IMR-90 (cell line): Measurements from ENCODE around the gene WNT7B. TPM values are rescaled to one million over a fixed set of nuclear protein-coding genes. Genes with fewer than 3 reads are reported as not detected.

Experiments used
- ATAC-seq: fragments of 200-7000 bp; cut with Tn5 transposase; 2 replicates; pipeline ENCODE4 v1.9.1; 2020; ENCODE audit warnings: low read depth, mild to moderate bottlenecking, moderate library complexity
- BruUV-seq: library from RNA; stranded (reverse); fragments of 400-500 nt; replicated peaks from 2 replicates; lab custom pipeline; 2021; lab: Mats Ljungman, UMichigan
- CTCF ChIA-PET: fragments of 300-600 bp; formaldehyde crosslinking; extraction: SDS; loops from one replicate; lab custom pipeline; 2021; ENCODE audit warnings: antibody characterized with exemption; lab: Yijun Ruan, JAX
- POLR2A ChIA-PET: fragments of 300-600 bp; sonication (Branson Sonifier 250); formaldehyde crosslinking; loops from one replicate; lab custom pipeline; 2022; ENCODE audit warnings: antibody characterized with exemption; ENCODE audit not compliant: unreplicated experiment; lab: Charles Lee
- DNase-seq: peaks from one replicate; pipeline ENCODE4 v3.0.0; 2013
- H2AFZ ChIP-seq: replicated peaks from 2 replicates; pipeline ENCODE3; 2013; ENCODE audit warnings: low read length, mild to moderate bottlenecking; ENCODE audit not compliant: poor library complexity
- H2AK5ac ChIP-seq: 2 replicates; pipeline ENCODE4 v1.6.1; 2013; ENCODE audit warnings: low read depth, low read length, inconsistent platforms
- H2AK9ac ChIP-seq: replicated peaks from 2 replicates; pipeline ENCODE3; 2013; ENCODE audit warnings: mild to moderate bottlenecking, low read depth, low read length, moderate library complexity; ENCODE audit not compliant: poor library complexity
- H2BK120ac ChIP-seq: 2 replicates; pipeline ENCODE4 v1.6.1; 2013; ENCODE audit warnings: low read depth, low read length, inconsistent platforms
- H2BK15ac ChIP-seq: 3 replicates; pipeline ENCODE4 v1.6.1; 2013; ENCODE audit warnings: low read depth, low read length, inconsistent platforms
- H2BK20ac ChIP-seq: 2 replicates; pipeline ENCODE4 v1.6.1; 2013; ENCODE audit warnings: low read depth, mild to moderate bottlenecking, inconsistent platforms, low read length, moderate library complexity
- H2BK5ac ChIP-seq: 2 replicates; pipeline ENCODE4 v1.6.1; 2013; ENCODE audit warnings: mild to moderate bottlenecking, low read depth, low read length, inconsistent platforms; ENCODE audit not compliant: poor library complexity, severe bottlenecking
- H3K14ac ChIP-seq: replicated peaks from 2 replicates; pipeline ENCODE4 v1.6.1; 2013; ENCODE audit warnings: low read depth, low read length, inconsistent platforms
- H3K18ac ChIP-seq: 2 replicates; pipeline ENCODE4 v1.6.1; 2013; ENCODE audit warnings: low read depth, low read length, control low read depth
- H3K23ac ChIP-seq: 2 replicates; pipeline ENCODE4 v1.6.1; 2013; ENCODE audit warnings: low read depth, low read length, inconsistent platforms
- H3K27ac ChIP-seq: 2 replicates; pipeline ENCODE4 v1.5.1; 2013; ENCODE audit warnings: mild to moderate bottlenecking, control low read depth, low read length; ENCODE audit not compliant: insufficient read depth
- H3K27me3 ChIP-seq: 2 replicates; pipeline ENCODE4 v1.6.1; 2013; ENCODE audit warnings: low read length; ENCODE audit not compliant: control insufficient read depth, insufficient read depth
- H3K36me3 ChIP-seq: 2 replicates; pipeline ENCODE4 v1.6.1; 2013; ENCODE audit warnings: low read length, mixed read lengths; ENCODE audit not compliant: control insufficient read depth, insufficient read depth
- H3K4ac ChIP-seq: 2 replicates; pipeline ENCODE4 v1.6.1; 2013; ENCODE audit warnings: low read depth, low read length, inconsistent platforms
- H3K4me1 ChIP-seq: 2 replicates; pipeline ENCODE4 v1.6.1; 2013; ENCODE audit warnings: low read length, mixed read lengths; ENCODE audit not compliant: control insufficient read depth, insufficient read depth
- H3K4me2 ChIP-seq: 2 replicates; pipeline ENCODE4 v1.6.1; 2013; ENCODE audit warnings: low read depth, mild to moderate bottlenecking, control low read depth, low read length, moderate library complexity
- H3K4me3 ChIP-seq: 2 replicates; pipeline ENCODE4 v1.5.1; 2013; ENCODE audit warnings: low read depth, mild to moderate bottlenecking, control low read depth, low read length, moderate library complexity; ENCODE audit not compliant: insufficient read depth
- H3K56ac ChIP-seq: 2 replicates; pipeline ENCODE4 v1.6.1; 2013; ENCODE audit warnings: low read length, inconsistent platforms; ENCODE audit not compliant: insufficient read depth; ENCODE audit errors: extremely low read depth
- H3K79me1 ChIP-seq, 2 experiments: 2 replicates each; pipeline ENCODE4 v1.6.1; 2013; ENCODE audit warnings: low read length in 2 of 2, inconsistent platforms in 1 of 2, low read depth in 1 of 2
- H3K9ac ChIP-seq: 2 replicates; pipeline ENCODE4 v1.6.1; 2013; ENCODE audit warnings: low read depth, low read length, control low read depth
- H3K9me1 ChIP-seq: 2 replicates; pipeline ENCODE4 v1.6.1; 2013; ENCODE audit warnings: low read length, inconsistent platforms; ENCODE audit not compliant: insufficient read depth
- H3K9me3 ChIP-seq: 2 replicates; pipeline ENCODE4 v1.6.1; 2013; ENCODE audit warnings: low read length; ENCODE audit not compliant: control insufficient read depth, insufficient read depth
- H4K20me1 ChIP-seq: 2 replicates; pipeline ENCODE4 v1.6.1; 2013; ENCODE audit warnings: low read length, inconsistent platforms; ENCODE audit not compliant: insufficient read depth
- H4K5ac ChIP-seq: 2 replicates; pipeline ENCODE4 v1.6.1; 2013; ENCODE audit warnings: mild to moderate bottlenecking, low read depth, low read length, control low read depth
- H4K8ac ChIP-seq, 2 experiments: 2 replicates each; pipeline ENCODE4 v1.6.1; 2013; ENCODE audit warnings: low read depth in 2 of 2, low read length in 2 of 2, control low read depth in 1 of 2, inconsistent platforms in 1 of 2
- H4K91ac ChIP-seq: 2 replicates; pipeline ENCODE4 v1.6.1; 2013; ENCODE audit warnings: low read depth, low read length, inconsistent platforms; ENCODE audit not compliant: insufficient read depth
- BHLHE40 ChIP-seq: fragments of 150-350 bp; IDR thresholded peaks from 2 replicates; pipeline ENCODE4 v1.6.1; 2016; ENCODE audit warnings: mild to moderate bottlenecking, low read depth, low read length
- CEBPB ChIP-seq: IDR thresholded peaks from 2 replicates; pipeline ENCODE4 v1.6.1; 2012; ENCODE audit warnings: low read depth, low read length, improper control_type of control experiment
- CHD1 ChIP-seq: IDR thresholded peaks from 2 replicates; pipeline ENCODE4 v1.6.1; 2012; ENCODE audit warnings: low read depth, low read length, improper control_type of control experiment
- ELK1 ChIP-seq: fragments of 150-350 bp; IDR thresholded peaks from 2 replicates; pipeline ENCODE4 v1.6.1; 2016; ENCODE audit warnings: low read depth, mild to moderate bottlenecking, low read length, moderate library complexity, borderline replicate concordance
- FOS ChIP-seq: fragments of 150-350 bp; IDR thresholded peaks from 2 replicates; pipeline ENCODE4 v1.6.1; 2016; ENCODE audit warnings: low read depth, low read length
- MAFK ChIP-seq: IDR thresholded peaks from 2 replicates; pipeline ENCODE4 v1.6.1; 2012; ENCODE audit warnings: low read depth, low read length, improper control_type of control experiment
- MAZ ChIP-seq: IDR thresholded peaks from 2 replicates; pipeline ENCODE4 v1.6.1; 2012; ENCODE audit warnings: low read depth, mild to moderate bottlenecking, low read length, improper control_type of control experiment, moderate library complexity, borderline replicate concordance
- MXI1 ChIP-seq: IDR thresholded peaks from 2 replicates; pipeline ENCODE4 v1.6.1; 2012; ENCODE audit warnings: low read depth, mild to moderate bottlenecking, low read length, moderate library complexity, borderline replicate concordance
- NFE2L2 ChIP-seq: fragments of 150-350 bp; IDR thresholded peaks from 2 replicates; pipeline ENCODE4 v1.6.1; 2016; ENCODE audit warnings: low read depth, mild to moderate bottlenecking, low read length
- POLR2A ChIP-seq: IDR thresholded peaks from 2 replicates; pipeline ENCODE4 v1.6.1; 2012; ENCODE audit warnings: mild to moderate bottlenecking, low read depth, low read length
- RAD21 ChIP-seq: IDR thresholded peaks from 2 replicates; pipeline ENCODE4 v1.6.1; 2012; ENCODE audit warnings: low read length, improper control_type of control experiment
- RCOR1 ChIP-seq: IDR thresholded peaks from 2 replicates; pipeline ENCODE4 v1.6.1; 2012; ENCODE audit warnings: mild to moderate bottlenecking, low read length, improper control_type of control experiment; ENCODE audit not compliant: insufficient replicate concordance
- RFX5 ChIP-seq: IDR thresholded peaks from 2 replicates; pipeline ENCODE4 v1.8.0; 2012; ENCODE audit warnings: low read depth, mild to moderate bottlenecking, low read length, moderate library complexity
- SMC3 ChIP-seq: fragments of 150-350 bp; IDR thresholded peaks from 2 replicates; pipeline ENCODE4 v1.6.1; 2016; ENCODE audit warnings: low read depth, mild to moderate bottlenecking, antibody characterized with exemption, low read length, moderate library complexity
- WGBS, 2 experiments: methylation state at CpG; one replicate each; pipeline versions ENCODE4 v1.1.5 to v1.1.7; 2013; ENCODE audit warnings: missing lambda C conversion rate in 2 of 2; ENCODE audit not compliant: insufficient read length in 1 of 2; ENCODE audit errors: extremely low coverage in 2 of 2; 5-methylcytosine and 5-hydroxymethylcytosine counted together
- dilution Hi-C: fragments of 300-500 bp; cut with HindIII; formaldehyde crosslinking; loops from one replicate; pipeline ENCODE4 v1.14.3; 2018; ENCODE audit warnings: low sequenced_read_pairs; ENCODE audit not compliant: unreplicated experiment
- in situ Hi-C: fragments of 300-500 bp; cut with MboI; formaldehyde crosslinking; loops from 3 replicates; pipeline ENCODE4 v1.14.3; 2019; ENCODE audit warnings: low sequenced_read_pairs, inconsistent platforms, mixed read lengths
- intact Hi-C: fragments of 100-400 bp; cut with micrococcal nuclease; formaldehyde crosslinking; loops from 2 replicates; pipeline ENCODE4 v1.10.0; 2022
- polyA plus RNA-seq, 3 experiments: library from polyadenylated mRNA; depleted of rRNA; stranded (reverse); fragments of >200 nt; gene quantifications; 2 replicates each; pipeline ENCODE4 v1.2.3, GENCODE V29; 2012; ENCODE audit warnings: low replicate concordance in 1 of 3
- total RNA-seq: library from RNA; depleted of rRNA; stranded (reverse); fragments of >200 nt; gene quantifications from 2 replicates; pipeline ENCODE4 v1.2.3, GENCODE V29; 2012
- TF ChIP-seq, protein P1 (sequence below): conservative IDR thresholded peaks from 2 replicates; pipeline ENCODE4 v1.5.1; 2012; ENCODE audit warnings: mild to moderate bottlenecking, low read depth, low read length, improper control_type of control experiment
- TF ChIP-seq, protein P2 (sequence below): fragments of 150-350 bp; IDR thresholded peaks from 2 replicates; pipeline ENCODE4 v1.6.1; 2017; ENCODE audit warnings: mild to moderate bottlenecking, antibody characterized with exemption, low read length, low read depth

WNT7B gene
- total and polyA plus RNA-seq, 2 of the 4 experiments (the other 2 are of a cell fraction): under 0.01 to 0.15 TPM

GRCh38 chr22:46021577-46021976 is 44.6 kb upstream of the WNT7B start:
- Histone ChIP-seq H3K4me2 (no peak overlapping the region), H3K9ac (no peak overlapping the region), H3K23ac (no peak overlapping the region), H2BK5ac (no peak overlapping the region), H4K20me1 (no peaks in the 10 kb centered on the region), H2AFZ (no peak overlapping the region), H4K5ac (no peak overlapping the region), H3K9me1 (no peaks in the 10 kb centered on the region; the same call in 1 of the 2 replicates), H3K56ac (no peak overlapping the region), H3K27me3 (peaks cover 15% of the 10 kb centered on the region), H3K18ac (no peak overlapping the region), H2BK20ac (no peak overlapping the region), H3K9me3 (no peaks in the 10 kb centered on the region), H4K8ac (no peak overlapping the region), H3K4ac (no peak overlapping the region), H2BK15ac (no peak overlapping the region), H3K14ac (no peak overlapping the region), H2AK9ac (no peak overlapping the region), H3K79me1 (no peaks in the 10 kb centered on the region), H3K4me1 (peaks cover 6% of the 10 kb centered on the region), H2AK5ac (no peak overlapping the region), H2BK120ac (no peak overlapping the region), H4K91ac (no peak overlapping the region), H3K27ac (no peak overlapping the region), H3K36me3 (no peaks in the 10 kb centered on the region), H3K4me3 (no peak overlapping the region)
- dilution Hi-C loops: no loop called here
- DNase-seq (no peak), ATAC-seq (no peak)
- in situ Hi-C loops: no loop called here
- 86% methylated on average over 1 of the region's 3 CpGs; no CpG with 5 or more reads in 1 of the 2 experiments for WGBS, 2 experiments
- no TSS peak for BruUV-seq
- ChIA-PET CTCF (no interaction called here), POLR2A (no interaction called here)
- intact Hi-C loops: no loop called here
- no peak for TF ChIP-seq RFX5
- no peak for TF ChIP-seq CHD1
- TF ChIP-seq ELK1: no peak
- no peak for TF ChIP-seq FOS
- no peak for TF ChIP-seq MAFK
- TF ChIP-seq CEBPB: no peak
- TF ChIP-seq BHLHE40: no peak
- TF ChIP-seq RAD21: no peak
- no peak for TF ChIP-seq POLR2A
- TF ChIP-seq MXI1: no peak
- no peak for TF ChIP-seq MAZ
- TF ChIP-seq RCOR1: no peak
- no peak for TF ChIP-seq NFE2L2
- TF ChIP-seq, protein P1, sequence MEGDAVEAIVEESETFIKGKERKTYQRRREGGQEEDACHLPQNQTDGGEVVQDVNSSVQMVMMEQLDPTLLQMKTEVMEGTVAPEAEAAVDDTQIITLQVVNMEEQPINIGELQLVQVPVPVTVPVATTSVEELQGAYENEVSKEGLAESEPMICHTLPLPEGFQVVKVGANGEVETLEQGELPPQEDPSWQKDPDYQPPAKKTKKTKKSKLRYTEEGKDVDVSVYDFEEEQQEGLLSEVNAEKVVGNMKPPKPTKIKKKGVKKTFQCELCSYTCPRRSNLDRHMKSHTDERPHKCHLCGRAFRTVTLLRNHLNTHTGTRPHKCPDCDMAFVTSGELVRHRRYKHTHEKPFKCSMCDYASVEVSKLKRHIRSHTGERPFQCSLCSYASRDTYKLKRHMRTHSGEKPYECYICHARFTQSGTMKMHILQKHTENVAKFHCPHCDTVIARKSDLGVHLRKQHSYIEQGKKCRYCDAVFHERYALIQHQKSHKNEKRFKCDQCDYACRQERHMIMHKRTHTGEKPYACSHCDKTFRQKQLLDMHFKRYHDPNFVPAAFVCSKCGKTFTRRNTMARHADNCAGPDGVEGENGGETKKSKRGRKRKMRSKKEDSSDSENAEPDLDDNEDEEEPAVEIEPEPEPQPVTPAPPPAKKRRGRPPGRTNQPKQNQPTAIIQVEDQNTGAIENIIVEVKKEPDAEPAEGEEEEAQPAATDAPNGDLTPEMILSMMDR: no peak
- TF ChIP-seq, protein P2, sequence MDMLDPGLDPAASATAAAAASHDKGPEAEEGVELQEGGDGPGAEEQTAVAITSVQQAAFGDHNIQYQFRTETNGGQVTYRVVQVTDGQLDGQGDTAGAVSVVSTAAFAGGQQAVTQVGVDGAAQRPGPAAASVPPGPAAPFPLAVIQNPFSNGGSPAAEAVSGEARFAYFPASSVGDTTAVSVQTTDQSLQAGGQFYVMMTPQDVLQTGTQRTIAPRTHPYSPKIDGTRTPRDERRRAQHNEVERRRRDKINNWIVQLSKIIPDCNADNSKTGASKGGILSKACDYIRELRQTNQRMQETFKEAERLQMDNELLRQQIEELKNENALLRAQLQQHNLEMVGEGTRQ: no peak
- no peak for TF ChIP-seq SMC3
